CD4-positive, alpha-beta T cell treated with Interleukin-4 for 4 hours (primary cell): Measurements from ENCODE around the gene LIN28A.
"Not testable (repeated sequence)": the region's sequence is repeated elsewhere in the genome, so short reads cannot be mapped to it uniquely, and the experiment has no call there.

Experiments
- DNase-seq: peaks from one replicate; pipeline ENCODE4 v3.0.0-alpha.2; 2020

Gene LIN28A

GRCh38 chr1:26410706-26411623 is at the start of gene LIN28A:
Gene LIN28A, plus strand, starts transcription at chr1:26410817. Its CDS starts 75 bp downstream, at chr1:26410892.
- no peak for DNase-seq

- DNase-seq, result no peak
Observed at GRCh38 chr1:26361605-26362122, 49.0 kb upstream of the LIN28A start.

GRCh38 chr1:26362331-26362730 is 48.3 kb upstream of the LIN28A start:
- DNase-seq, result no peak

- peak; percentile 82 for DNase-seq
Observed at GRCh38 chr1:26363549-26364448, 46.8 kb upstream of the LIN28A start.

- no peak for DNase-seq
Observed at GRCh38 chr1:26364956-26365355, 45.7 kb upstream of the LIN28A start.

GRCh38 chr1:26367441-26367840 is 43.2 kb upstream of the LIN28A start:
- DNase-seq, result no peak

GRCh38 chr1:26368006-26368405 is 42.6 kb upstream of the LIN28A start:
- DNase-seq, result no peak

GRCh38 chr1:26368486-26368885 is 42.1 kb upstream of the LIN28A start:
- no peak for DNase-seq

- peak; percentile 17 for DNase-seq
Observed at GRCh38 chr1:26370591-26371382, 39.8 kb upstream of the LIN28A start.

GRCh38 chr1:26372039-26372438 is 38.6 kb upstream of the LIN28A start:
- DNase-seq, result no peak

- not testable (repeated sequence) for DNase-seq
Observed at GRCh38 chr1:26372611-26373010, 38.0 kb upstream of the LIN28A start, which contains the start of gene ZNF683. Gene ZNF683, minus strand, starts transcription at chr1:26372750. Its CDS starts 4,179 bp downstream, at chr1:26368571.

GRCh38 chr1:26373281-26373680 is 37.3 kb upstream of the LIN28A start:
- peak; percentile 51 for DNase-seq

- DNase-seq, result peak; percentile 22
Observed at GRCh38 chr1:26373789-26374188, 36.8 kb upstream of the LIN28A start.

GRCh38 chr1:26374361-26374760 is 36.3 kb upstream of the LIN28A start:
- not testable (repeated sequence) for DNase-seq

- DNase-seq, result no peak
Observed at GRCh38 chr1:26375081-26375480, 35.5 kb upstream of the LIN28A start.

- no peak for DNase-seq
Observed at GRCh38 chr1:26376050-26376449, 34.6 kb upstream of the LIN28A start.

- DNase-seq, result peak; percentile 93
Observed at GRCh38 chr1:26378088-26378878, 32.3 kb upstream of the LIN28A start.

- no peak for DNase-seq
Observed at GRCh38 chr1:26378879-26379251, 31.8 kb upstream of the LIN28A start.

GRCh38 chr1:26384076-26384475 is 26.5 kb upstream of the LIN28A start:
- peak; percentile 43 for DNase-seq

- not testable (repeated sequence) for DNase-seq
Observed at GRCh38 chr1:26385063-26385462, 25.6 kb upstream of the LIN28A start.

GRCh38 chr1:26387447-26387846 is 23.2 kb upstream of the LIN28A start:
- DNase-seq, result no peak
